HG02642 (cell line): ENCODE data around the gene HECTD3.
"Not testable (repeated sequence)": the region's sequence is repeated elsewhere in the genome, so short reads cannot be mapped to it uniquely, and the experiment has no call there.

Experiments used
- ATAC-seq: cut with Tn5 transposase; IDR thresholded peaks from one replicate; pipeline ENCODE4 v1.9.1; 2021; ENCODE audit warnings: mild to moderate bottlenecking; ENCODE audit not compliant: unreplicated experiment, poor library complexity

The HECTD3 gene

GRCh38 chr1:45015683-45016082 is 4.6 kb upstream of the HECTD3 start:
- no peak for ATAC-seq

GRCh38 chr1:45014321-45015028 is 3.4 kb upstream of the HECTD3 start:
- ATAC-seq: no peak

GRCh38 chr1:45013551-45014209 is 2.6 kb upstream of the HECTD3 start:
- ATAC-seq: no peak

GRCh38 chr1:45012639-45013278 is 1.6 kb upstream of the HECTD3 start:
- ATAC-seq: no peak

DNA sequence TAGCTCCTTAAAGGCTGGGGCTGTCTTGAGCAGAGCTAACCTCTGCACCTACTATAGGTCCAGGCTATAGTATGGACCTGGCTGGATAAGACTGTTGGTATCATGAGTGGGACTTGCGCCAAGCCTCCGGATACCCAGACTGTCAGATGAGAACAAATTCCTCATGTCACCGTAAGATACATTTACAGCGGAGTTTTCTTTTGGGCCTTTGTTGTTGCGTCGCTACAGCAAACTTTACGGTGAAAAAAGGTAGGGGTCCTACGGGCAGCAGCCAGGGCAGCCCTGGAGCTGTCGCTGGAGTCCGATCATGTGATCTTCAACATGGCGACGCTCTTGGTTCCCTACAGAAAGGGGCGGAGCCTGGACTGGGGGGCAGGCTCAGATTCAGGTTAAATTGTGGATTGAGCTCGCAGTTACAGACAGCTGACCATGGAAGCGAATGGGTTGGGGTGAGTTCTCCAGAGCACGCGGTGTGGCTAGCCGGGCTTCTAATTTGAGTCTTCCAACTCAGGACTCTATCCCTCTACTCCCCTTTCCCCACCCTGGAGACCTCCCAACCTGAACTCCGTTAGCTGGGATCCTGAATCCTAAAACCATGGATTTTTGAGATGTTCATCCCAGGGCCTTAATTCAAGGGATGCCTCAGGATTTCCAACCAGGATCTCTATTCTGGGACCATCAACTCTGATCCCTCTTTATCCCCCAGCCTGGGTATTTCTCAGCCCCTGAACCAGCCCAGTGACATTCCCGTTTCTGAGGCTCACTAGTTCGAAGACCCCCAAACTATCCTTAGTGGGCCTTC is 914 bp upstream of the HECTD3 start, which contains the start of gene UROD:
Gene UROD (plus strand): TSS at position 418 of the 802 bp plus-strand sequence. CDS start 12 bp downstream, at position 430.
- ATAC-seq: peak; percentile 73

DNA sequence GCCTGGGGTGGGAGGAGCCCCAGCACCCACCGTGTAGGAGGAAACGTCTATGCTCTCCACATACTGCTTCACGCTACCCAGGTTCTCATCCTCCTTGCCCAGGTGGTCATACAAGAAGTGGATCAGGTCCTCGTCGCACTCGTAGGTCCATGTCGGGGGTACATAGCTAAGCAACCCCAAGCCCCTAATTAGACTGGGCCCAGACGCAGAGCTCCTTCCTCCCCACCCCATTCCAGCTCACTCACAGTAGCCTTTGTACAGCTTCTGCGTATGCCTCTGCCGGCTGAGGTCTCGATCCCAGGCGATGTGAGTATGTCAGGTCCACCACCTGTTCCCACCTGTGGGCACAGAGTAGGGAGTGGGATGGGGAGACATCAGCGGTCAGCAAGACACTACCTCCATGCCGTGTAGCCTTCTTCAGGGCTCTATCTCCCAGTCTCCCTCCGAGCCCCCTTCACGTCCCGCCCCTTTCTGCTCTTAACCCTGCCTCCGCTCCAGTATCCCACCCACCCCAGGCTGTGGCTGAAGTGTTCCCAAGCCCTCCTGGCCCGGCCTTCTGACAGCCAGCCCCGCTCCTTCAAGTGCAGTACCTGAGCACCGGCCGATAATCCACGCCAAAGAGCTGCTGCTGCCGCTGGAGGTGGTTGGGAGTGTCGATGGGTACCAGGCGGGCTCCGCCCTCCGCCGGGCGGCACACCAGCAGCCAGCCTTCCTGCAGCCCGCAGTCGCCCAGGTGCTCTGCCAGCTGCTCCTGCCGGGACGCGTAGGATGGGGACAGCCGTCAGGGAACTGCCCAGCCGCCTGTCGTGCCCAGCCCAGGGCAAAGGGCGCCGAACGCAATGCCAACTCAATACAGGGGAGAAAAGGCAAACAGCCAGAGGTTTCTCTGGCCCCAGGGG is 919 bp downstream of the HECTD3 start:
- no peak for ATAC-seq

- ATAC-seq: no peak
Measured at GRCh38 chr1:45009296-45009865, 1.7 kb downstream of the HECTD3 start.

DNA sequence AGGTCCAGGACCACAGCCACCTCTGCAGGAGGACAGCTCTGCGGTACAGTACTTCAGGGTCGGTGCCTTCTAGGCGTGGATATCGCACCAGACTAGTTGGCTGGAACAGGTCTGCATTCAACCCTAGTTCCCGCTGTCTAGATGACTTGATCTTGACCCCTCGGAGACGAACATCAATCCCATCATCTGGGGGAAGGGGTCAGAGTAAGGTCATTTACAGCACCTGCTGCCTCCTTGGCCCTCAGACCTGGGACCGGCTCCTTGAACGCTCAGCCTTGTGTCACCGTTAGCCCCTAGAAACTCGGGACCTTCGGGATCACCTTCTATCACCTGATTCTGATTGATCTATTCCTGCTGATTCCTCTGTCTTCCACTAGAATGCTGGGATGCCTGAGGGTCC is 2.6 kb downstream of the HECTD3 start:
- ATAC-seq: no peak

- ATAC-seq: no peak
Measured at GRCh38 chr1:45008076-45008475, 3.0 kb downstream of the HECTD3 start.

DNA sequence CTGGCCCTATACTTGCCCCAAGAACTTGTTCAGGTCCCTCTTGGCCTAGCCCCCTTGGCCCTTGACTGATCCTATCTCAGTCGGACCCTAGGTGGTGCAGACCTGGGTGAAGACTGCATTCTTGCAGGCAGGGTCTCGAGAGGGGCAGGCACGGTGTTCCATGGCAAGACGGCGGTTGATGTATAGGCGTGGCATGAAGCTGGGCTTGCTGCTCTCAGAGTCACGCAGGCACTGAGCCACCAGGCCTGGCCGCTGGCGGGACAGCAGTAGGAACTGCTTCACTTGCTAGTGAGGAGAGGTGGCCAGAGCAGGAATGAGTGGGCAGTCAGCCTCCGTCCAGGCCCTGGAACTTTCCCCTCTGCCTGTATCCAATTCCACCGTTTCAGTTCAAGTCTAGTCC is 3.8 kb downstream of the HECTD3 start:
- ATAC-seq: no peak

- no peak for ATAC-seq
Measured at GRCh38 chr1:45005761-45006160, 5.4 kb downstream of the HECTD3 start.

GRCh38 chr1:45004281-45004920 is 6.7 kb downstream of the HECTD3 start:
- no peak for ATAC-seq

DNA sequence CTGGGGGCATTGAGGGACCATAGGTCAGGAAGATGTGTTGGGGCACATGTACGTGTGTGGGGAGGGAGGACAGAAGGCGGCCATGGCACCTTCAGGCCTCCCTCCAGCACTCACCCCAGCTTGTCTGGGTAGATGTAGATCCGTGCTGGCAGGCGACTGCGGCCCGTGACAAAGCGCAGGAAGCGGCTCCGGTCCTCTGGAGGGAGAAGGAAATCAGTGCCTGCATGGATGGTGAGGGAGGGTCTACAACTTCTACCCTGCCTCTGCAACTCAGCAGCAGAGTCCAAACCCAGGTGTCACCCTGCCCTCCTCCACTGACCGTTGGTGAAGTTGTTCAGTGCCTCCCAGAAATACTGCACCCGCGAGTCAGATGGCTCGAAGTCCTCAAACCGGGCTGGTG is 7.4 kb downstream of the HECTD3 start:
- no peak for ATAC-seq

DNA sequence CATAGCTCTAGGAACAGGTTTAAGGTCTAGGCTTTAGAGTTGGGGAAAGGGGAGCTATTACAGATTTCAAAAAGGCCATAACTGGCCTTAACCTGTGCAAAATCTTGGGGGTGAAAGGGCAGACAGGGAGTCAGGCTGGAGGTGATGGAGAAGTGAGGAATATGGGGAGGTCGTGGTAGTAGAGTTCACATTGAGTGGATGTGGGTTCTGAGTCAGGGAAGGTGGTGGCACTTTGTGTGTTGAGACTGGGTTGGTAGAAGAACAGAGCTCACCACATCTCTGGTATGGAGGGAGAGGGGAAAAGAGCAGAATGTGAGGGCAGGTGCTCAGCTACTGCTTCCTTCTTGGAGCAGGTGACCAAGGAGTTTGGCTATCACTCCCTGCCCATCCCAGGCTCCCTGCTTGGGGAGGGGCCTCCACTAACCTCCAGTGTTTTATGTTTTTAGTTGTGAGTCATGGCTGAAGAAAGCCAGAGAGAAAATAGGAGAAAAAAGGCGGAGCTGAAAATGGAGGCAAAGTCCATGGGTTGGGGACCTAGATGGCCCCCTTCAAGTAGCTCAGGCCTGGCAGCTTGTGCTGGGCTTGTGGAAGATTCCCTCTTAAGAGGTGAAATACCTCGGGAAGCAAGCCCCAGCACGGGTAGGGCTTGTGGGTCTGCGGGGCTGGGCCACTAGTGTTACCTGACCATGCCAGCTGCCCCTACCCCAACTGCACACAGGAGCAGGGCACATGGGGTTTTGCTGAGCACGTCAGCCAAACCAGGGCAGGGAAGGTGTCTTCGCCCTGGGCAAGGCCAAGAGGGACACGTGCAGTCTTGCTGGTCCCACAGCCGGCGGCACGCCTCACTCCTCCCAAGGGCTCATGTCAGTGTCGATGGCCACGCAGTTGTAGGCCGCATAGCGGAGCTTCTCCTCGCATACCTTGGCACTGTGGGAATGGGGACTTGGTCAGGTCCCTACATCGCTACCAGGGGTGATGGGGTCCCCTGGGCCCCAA is 8.2 kb downstream of the HECTD3 start:
- ATAC-seq: no peak

DNA sequence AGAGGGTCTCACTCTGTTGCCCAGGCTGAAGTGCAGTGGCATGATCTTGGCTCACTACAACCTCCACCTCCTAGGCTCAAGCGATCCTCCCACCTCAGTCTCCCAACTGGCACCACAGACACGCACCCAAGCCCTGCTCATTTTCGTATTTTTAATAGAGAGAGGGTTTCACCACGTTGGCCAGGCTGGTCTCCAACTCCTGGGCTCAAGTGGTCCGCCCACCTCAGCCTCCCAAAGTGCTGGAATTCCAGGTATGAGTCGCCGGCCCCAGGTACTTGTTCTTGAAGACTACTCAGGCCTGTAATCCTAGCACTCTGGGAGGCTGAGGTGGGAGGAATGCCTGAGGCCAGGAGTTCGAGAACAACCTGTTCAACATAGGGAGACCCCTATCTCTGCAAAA is 9.5 kb downstream of the HECTD3 start:
- not testable (repeated sequence) for ATAC-seq

DNA sequence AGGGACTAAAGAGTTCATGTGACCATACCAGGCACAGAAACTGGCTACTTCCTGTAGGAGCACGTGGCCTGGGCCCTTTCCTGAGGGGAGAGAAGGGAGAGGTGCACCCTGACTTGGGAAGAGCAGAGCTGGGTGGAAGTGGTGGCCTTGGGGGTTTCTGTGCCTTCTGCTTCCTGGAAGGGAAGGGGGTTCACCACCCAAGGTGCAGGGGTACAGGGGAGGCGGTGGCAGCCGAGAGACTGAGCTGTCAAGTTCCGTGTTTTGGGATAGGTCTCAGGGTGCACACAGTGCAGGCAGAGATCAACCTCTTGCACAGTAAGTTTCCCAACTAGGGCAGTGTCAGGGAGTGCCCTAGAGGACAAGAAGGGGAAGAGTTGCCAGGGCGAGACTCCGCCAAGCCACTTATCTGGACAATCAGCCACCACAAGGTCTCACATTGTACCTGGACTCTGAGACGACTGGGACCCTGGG is 10.1 kb downstream of the HECTD3 start:
- ATAC-seq: no peak

- no peak for ATAC-seq
Measured at GRCh38 chr1:44999232-44999631, 11.9 kb downstream of the HECTD3 start.
